Uterus (tissue), 2 donors: Measurements from ENCODE around the gene F2RL1.

ENCODE experiments used
- POLR2A ChIP-seq, 2 donors: fragments of 450-650 bp; IDR thresholded peaks; one replicate each; pipeline ENCODE4 v1.6.1; 2016; ENCODE audit warnings: antibody characterized with exemption in 2 of 2, mild to moderate bottlenecking in 1 of 2, moderate library complexity in 1 of 2
- TF ChIP-seq, protein P1 (sequence below), 4 experiments: fragments of 200-600 bp in 2 of 4; fragments of 450-650 bp in 2 of 4; sonication (generic) in 2 of 4; IDR thresholded peaks; one replicate each; pipeline ENCODE4 v1.5.1; 2016 to 2019; ENCODE audit warnings: antibody characterized with exemption in 4 of 4, mild to moderate bottlenecking in 2 of 4, moderate library complexity in 1 of 4

GRCh38 chr5:76821136-76821535 is 2.3 kb downstream of the F2RL1 start:
- TF ChIP-seq, protein P1, sequence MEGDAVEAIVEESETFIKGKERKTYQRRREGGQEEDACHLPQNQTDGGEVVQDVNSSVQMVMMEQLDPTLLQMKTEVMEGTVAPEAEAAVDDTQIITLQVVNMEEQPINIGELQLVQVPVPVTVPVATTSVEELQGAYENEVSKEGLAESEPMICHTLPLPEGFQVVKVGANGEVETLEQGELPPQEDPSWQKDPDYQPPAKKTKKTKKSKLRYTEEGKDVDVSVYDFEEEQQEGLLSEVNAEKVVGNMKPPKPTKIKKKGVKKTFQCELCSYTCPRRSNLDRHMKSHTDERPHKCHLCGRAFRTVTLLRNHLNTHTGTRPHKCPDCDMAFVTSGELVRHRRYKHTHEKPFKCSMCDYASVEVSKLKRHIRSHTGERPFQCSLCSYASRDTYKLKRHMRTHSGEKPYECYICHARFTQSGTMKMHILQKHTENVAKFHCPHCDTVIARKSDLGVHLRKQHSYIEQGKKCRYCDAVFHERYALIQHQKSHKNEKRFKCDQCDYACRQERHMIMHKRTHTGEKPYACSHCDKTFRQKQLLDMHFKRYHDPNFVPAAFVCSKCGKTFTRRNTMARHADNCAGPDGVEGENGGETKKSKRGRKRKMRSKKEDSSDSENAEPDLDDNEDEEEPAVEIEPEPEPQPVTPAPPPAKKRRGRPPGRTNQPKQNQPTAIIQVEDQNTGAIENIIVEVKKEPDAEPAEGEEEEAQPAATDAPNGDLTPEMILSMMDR (IDR thresholded peaks at IDR 0.05) = no peak
- TF ChIP-seq POLR2A (IDR thresholded peaks at IDR 0.05) = no peak
